Measurements from ENCODE around the gene SREBF2. TPM values are rescaled to one million over a fixed set of nuclear protein-coding genes. Genes with fewer than 3 reads are reported as not detected.

The SREBF2 gene
- total RNA-seq, 1 donor from 2014 or later: 200 TPM

DNA sequence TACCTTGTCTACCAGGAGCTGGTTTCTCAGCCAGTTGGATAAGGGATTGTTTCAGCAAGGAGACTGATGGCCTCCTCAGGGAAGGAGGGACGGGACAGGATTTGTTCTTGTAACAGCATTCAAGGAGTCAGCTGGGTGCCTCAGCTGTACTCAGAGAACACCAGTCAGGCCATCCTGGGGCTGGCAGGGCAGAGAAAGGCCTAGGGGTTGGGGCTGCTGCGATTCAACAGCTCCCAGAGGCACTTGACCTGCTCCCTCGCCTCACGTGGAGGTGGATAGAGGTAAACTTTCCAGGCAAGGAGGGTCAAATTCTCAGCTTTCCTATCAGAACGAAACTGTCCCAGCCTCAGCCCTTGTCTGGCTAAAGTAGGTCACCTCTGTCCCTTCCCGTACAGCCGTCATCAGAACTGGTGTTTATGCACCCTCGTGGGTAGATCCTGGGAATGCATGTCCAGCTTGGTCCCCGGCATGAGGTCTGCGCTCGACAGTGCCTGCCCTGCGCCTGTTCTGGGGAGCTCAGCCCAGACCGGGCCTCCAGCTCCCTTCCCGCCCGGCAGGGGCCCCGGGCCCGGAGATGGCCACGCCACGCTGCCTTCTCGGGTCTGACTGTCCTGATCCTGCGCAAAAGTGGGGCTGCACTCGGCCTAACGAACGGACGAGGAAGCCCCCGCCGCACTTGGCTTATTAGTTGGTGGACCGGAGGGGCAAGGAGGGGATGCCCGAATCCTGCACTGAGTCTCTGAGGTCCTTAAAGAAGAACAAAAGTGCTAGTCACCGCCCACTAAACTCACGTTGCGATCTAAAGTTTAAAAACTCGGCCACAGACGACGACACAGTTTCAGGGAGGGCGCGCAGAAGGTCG lies 33.2 kb upstream of the SREBF2 start:
- TF ChIP-seq CTCF (IDR thresholded peaks at IDR 0.05; ENCODE audit: unreplicated experiment): no peak
- Mint-ChIP-seq H3K27ac (ENCODE audit: unreplicated experiment) (peak overlapping the region; percentile 66), H3K27me3 (ENCODE audit: unreplicated experiment) (peaks cover 8% of the 10 kb centered on the region), H3K9me3 (ENCODE audit: unreplicated experiment) (no peaks in the 10 kb centered on the region), H3K4me1 (ENCODE audit: unreplicated experiment) (peaks cover 11% of the 10 kb centered on the region), H3K36me3 (ENCODE audit: low read depth, unreplicated experiment) (no peaks in the 10 kb centered on the region), H3K4me3 (ENCODE audit: unreplicated experiment) (peak overlapping the region; percentile 91)
- peak; percentile 9 for DNase-seq (ENCODE audit: low spot score)

DNA sequence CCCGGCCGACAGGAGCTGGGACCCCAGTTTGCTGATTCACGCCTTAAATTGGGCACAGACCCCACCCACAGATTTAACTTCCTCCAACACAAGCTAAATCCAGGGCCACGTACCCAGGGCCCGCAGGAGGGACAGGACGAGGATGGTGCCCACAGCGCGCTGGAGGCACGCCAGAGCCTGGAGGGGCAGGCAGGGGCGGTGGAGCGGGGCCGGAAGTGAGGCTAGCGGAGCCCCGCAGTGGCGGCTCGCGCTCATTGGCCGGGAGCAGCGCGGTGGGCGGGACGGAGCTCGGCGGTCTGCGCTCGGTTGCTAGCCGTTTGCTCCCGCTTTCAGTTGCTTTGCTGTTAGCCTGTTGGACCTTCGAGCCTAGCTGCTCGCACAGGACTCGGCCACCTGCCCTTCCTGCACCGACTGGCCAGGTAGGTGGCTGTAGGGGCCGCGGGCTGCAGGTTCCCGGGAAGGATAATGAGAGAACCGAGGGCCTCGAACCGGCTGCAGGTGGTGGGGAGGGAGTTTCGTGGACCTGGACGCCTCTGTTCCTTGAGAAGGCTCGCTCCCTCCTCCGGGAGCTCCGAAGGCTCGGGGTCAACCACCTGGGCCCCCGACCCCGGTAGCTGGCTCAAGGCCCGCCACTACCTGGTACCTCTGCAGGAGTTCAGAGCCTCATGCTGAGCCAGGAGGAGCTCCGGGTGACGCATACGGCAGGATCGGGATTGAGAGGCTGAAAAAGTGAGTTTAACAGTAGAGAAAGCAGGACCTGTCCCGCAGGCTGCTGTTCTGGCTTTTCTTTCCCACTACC lies 32.4 kb upstream of the SREBF2 start, which contains the start of gene CCDC134:
Gene CCDC134 (plus strand): TSS at position 332 of the 799 bp plus-strand sequence. CDS start 8,212 bp downstream, outside the sequence.
- Mint-ChIP-seq H3K4me1 (ENCODE audit: unreplicated experiment) (peaks cover 11% of the 10 kb centered on the region), H3K27me3 (ENCODE audit: unreplicated experiment) (peaks cover 8% of the 10 kb centered on the region), H3K27ac (ENCODE audit: unreplicated experiment) (peak within 1 kb of the TSS; percentile 66), H3K4me3 (ENCODE audit: unreplicated experiment) (peak within 1 kb of the TSS; percentile 93), H3K36me3 (ENCODE audit: low read depth, unreplicated experiment) (no peaks in the 10 kb centered on the region), H3K9me3 (ENCODE audit: unreplicated experiment) (no peaks in the 10 kb centered on the region)
- DNase-seq (ENCODE audit: low spot score): peak; percentile 79
- no peak for TF ChIP-seq CTCF (IDR thresholded peaks at IDR 0.05; ENCODE audit: unreplicated experiment)

- TF ChIP-seq CTCF (IDR thresholded peaks at IDR 0.05; ENCODE audit: unreplicated experiment): no peak
- Mint-ChIP-seq H3K4me3 (ENCODE audit: unreplicated experiment) (peak overlapping the region; percentile 93), H3K4me1 (ENCODE audit: unreplicated experiment) (peaks cover 11% of the 10 kb centered on the region), H3K27ac (ENCODE audit: unreplicated experiment) (no peak overlapping the region), H3K9me3 (ENCODE audit: unreplicated experiment) (no peaks in the 10 kb centered on the region), H3K27me3 (ENCODE audit: unreplicated experiment) (peaks cover 8% of the 10 kb centered on the region), H3K36me3 (ENCODE audit: low read depth, unreplicated experiment) (no peaks in the 10 kb centered on the region)
- DNase-seq (ENCODE audit: low spot score): no peak
Measured at GRCh38 chr22:41801147-41801819, 31.6 kb upstream of the SREBF2 start.

GRCh38 chr22:41801886-41802285 lies 31.0 kb upstream of the SREBF2 start:
- Mint-ChIP-seq H3K4me1 (ENCODE audit: unreplicated experiment) (peaks cover 11% of the 10 kb centered on the region), H3K4me3 (ENCODE audit: unreplicated experiment) (peak overlapping the region; percentile 93), H3K36me3 (ENCODE audit: low read depth, unreplicated experiment) (no peaks in the 10 kb centered on the region), H3K9me3 (ENCODE audit: unreplicated experiment) (no peaks in the 10 kb centered on the region), H3K27me3 (ENCODE audit: unreplicated experiment) (peaks cover 8% of the 10 kb centered on the region), H3K27ac (ENCODE audit: unreplicated experiment) (no peak overlapping the region)
- DNase-seq (ENCODE audit: low spot score): no peak
- no peak for TF ChIP-seq CTCF (IDR thresholded peaks at IDR 0.05; ENCODE audit: unreplicated experiment)

Measured in endothelial cell (in vitro differentiated cells).